Mesenchymal stem cell (in vitro differentiated cells and primary cell): ENCODE measurements around the gene TMEM117.

Experiments used
- DNase-seq: peaks from one replicate; pipeline ENCODE4 v3.0.0-alpha.2; 2013
- H2AFZ ChIP-seq: one replicate; pipeline ENCODE4 v1.6.1; 2013; ENCODE audit warnings: low read depth, mild to moderate bottlenecking, control low read depth, inconsistent platforms, low read length, moderate library complexity
- H2AK5ac ChIP-seq: 2 replicates; pipeline ENCODE4 v1.6.1; 2013; ENCODE audit warnings: low read length, moderate library complexity, mild to moderate bottlenecking, inconsistent platforms; ENCODE audit not compliant: severe bottlenecking
- H2BK120ac ChIP-seq: one replicate; pipeline ENCODE4 v1.6.1; 2013; ENCODE audit warnings: low read depth, mild to moderate bottlenecking, inconsistent platforms, low read length, moderate library complexity
- H2BK12ac ChIP-seq, 2 experiments: one replicate each; pipeline ENCODE4 v1.6.1; 2013; ENCODE audit warnings: inconsistent platforms in 2 of 2, low read length in 2 of 2, mild to moderate bottlenecking in 2 of 2, moderate library complexity in 2 of 2, control low read depth in 1 of 2
- H2BK15ac ChIP-seq: one replicate; pipeline ENCODE4 v1.6.1; 2013; ENCODE audit warnings: mild to moderate bottlenecking, low read depth, inconsistent platforms; ENCODE audit not compliant: poor library complexity, severe bottlenecking
- H2BK5ac ChIP-seq: 2 replicates; pipeline ENCODE4 v1.6.1; 2013; ENCODE audit warnings: low read depth, mild to moderate bottlenecking, low read length, control low read depth, inconsistent platforms; ENCODE audit not compliant: poor library complexity, severe bottlenecking
- H3K14ac ChIP-seq, 2 experiments: one replicate each; pipeline ENCODE4 v1.6.1; 2013; ENCODE audit warnings: inconsistent platforms in 2 of 2, low read length in 2 of 2, control low read depth in 1 of 2, mild to moderate bottlenecking in 1 of 2, moderate library complexity in 1 of 2
- H3K18ac ChIP-seq, 2 experiments: one replicate each; pipeline ENCODE4 v1.6.1; 2013; ENCODE audit warnings: inconsistent platforms in 2 of 2, low read length in 2 of 2, control low read depth in 1 of 2, low read depth in 1 of 2, mild to moderate bottlenecking in 1 of 2
- H3K23ac ChIP-seq, 2 experiments: one replicate each; pipeline ENCODE4 v1.6.1; 2013; ENCODE audit warnings: inconsistent platforms in 2 of 2, low read length in 2 of 2, mild to moderate bottlenecking in 2 of 2, moderate library complexity in 2 of 2, control low read depth in 1 of 2
- H3K27ac ChIP-seq: 2 replicates; pipeline ENCODE4 v1.5.1; 2013; ENCODE audit warnings: mild to moderate bottlenecking, moderate library complexity, low read length, control low read depth, inconsistent platforms; ENCODE audit not compliant: poor library complexity, severe bottlenecking
- H3K27me3 ChIP-seq, 2 experiments: 2 replicates each; pipeline versions ENCODE4 v1.6.1 to v1.7.0; 2013; ENCODE audit warnings: low read length in 2 of 2, mild to moderate bottlenecking in 2 of 2, moderate library complexity in 2 of 2, control low read depth in 1 of 2, inconsistent platforms in 1 of 2; ENCODE audit not compliant: control insufficient read depth in 1 of 2, insufficient read depth in 1 of 2
- H3K36me3 ChIP-seq, 2 experiments: 2 replicates each; pipeline versions ENCODE4 v1.6.1 to v1.7.0; 2013; ENCODE audit warnings: low read length in 2 of 2, control low read depth in 1 of 2, inconsistent platforms in 1 of 2, low read depth in 1 of 2, mild to moderate bottlenecking in 1 of 2; ENCODE audit not compliant: insufficient read depth in 2 of 2, control insufficient read depth in 1 of 2
- H3K4ac ChIP-seq, 2 experiments: one replicate each; pipeline ENCODE4 v1.6.1; 2013; ENCODE audit warnings: inconsistent platforms in 2 of 2, low read length in 2 of 2, mild to moderate bottlenecking in 2 of 2, moderate library complexity in 2 of 2, control low read depth in 1 of 2, low read depth in 1 of 2
- H3K4me1 ChIP-seq: 2 replicates; pipeline ENCODE4 v1.6.1; 2013; ENCODE audit warnings: low read depth, low read length, control low read depth; ENCODE audit not compliant: control insufficient read depth, insufficient read depth
- H3K4me2 ChIP-seq: 2 replicates; pipeline ENCODE4 v1.6.1; 2013; ENCODE audit warnings: low read length, mild to moderate bottlenecking, inconsistent platforms; ENCODE audit not compliant: poor library complexity, severe bottlenecking
- H3K4me3 ChIP-seq, 2 experiments: 2 replicates each; pipeline versions ENCODE4 v1.5.1 to v1.7.0; 2013; ENCODE audit warnings: low read length in 2 of 2, mild to moderate bottlenecking in 2 of 2, control low read depth in 1 of 2, low read depth in 1 of 2; ENCODE audit not compliant: insufficient read depth in 1 of 2
- H3K79me1 ChIP-seq: replicated peaks from 2 replicates; pipeline ENCODE4 v1.6.1; 2013; ENCODE audit warnings: mild to moderate bottlenecking, control low read depth, low read length, inconsistent platforms; ENCODE audit not compliant: poor library complexity, severe bottlenecking
- H3K9ac ChIP-seq: 2 replicates; pipeline ENCODE4 v1.7.0; 2013; ENCODE audit warnings: mild to moderate bottlenecking, low read length, moderate library complexity
- H3K9me3 ChIP-seq: 2 replicates; pipeline ENCODE4 v1.7.0; 2013; ENCODE audit warnings: mild to moderate bottlenecking, low read length; ENCODE audit not compliant: control insufficient read depth
- H4K8ac ChIP-seq: one replicate; pipeline ENCODE4 v1.6.1; 2013; ENCODE audit warnings: inconsistent platforms, mild to moderate bottlenecking, low read length, moderate library complexity
- H4K91ac ChIP-seq: one replicate; pipeline ENCODE4 v1.6.1; 2013; ENCODE audit warnings: mild to moderate bottlenecking, low read length, inconsistent platforms
- WGBS: methylation state at CpG from one replicate; pipeline ENCODE4 v1.1.7; 2013; ENCODE audit warnings: mixed read lengths; 5-methylcytosine and 5-hydroxymethylcytosine counted together

TMEM117 gene

GRCh38 chr12:44031472-44032185, 195.7 kb downstream of the TMEM117 start:
- Histone ChIP-seq H4K8ac (no peak overlapping the region), H2BK5ac (no peak overlapping the region), H3K9me3 (peaks cover 10% of the 10 kb centered on the region), H3K4me1 (no peaks in the 10 kb centered on the region), H3K27ac (no peak overlapping the region), H3K4ac (no peak overlapping the region), H3K27me3 (no peaks in the 10 kb centered on the region), H4K91ac (no peak overlapping the region), H3K36me3 (no peaks in the 10 kb centered on the region), H2AFZ (no peak overlapping the region), H2BK12ac (no peak overlapping the region), H3K18ac (no peak overlapping the region), H3K23ac (no peak overlapping the region), H2AK5ac (no peak overlapping the region), H2BK120ac (no peak overlapping the region), H3K4me3 (no peak overlapping the region), H3K4me2 (no peak overlapping the region), H3K79me1 (no peaks in the 10 kb centered on the region), H3K14ac (no peak overlapping the region), H3K9ac (no peak overlapping the region), H2BK15ac (no peak overlapping the region)
- WGBS = no CpG with 5 or more reads among the region's 1 CpG
- DNase-seq = no peak

GRCh38 chr12:44034906-44035305, 199.0 kb downstream of the TMEM117 start:
- Histone ChIP-seq H2AK5ac (no peak overlapping the region), H2AFZ (no peak overlapping the region), H2BK15ac (no peak overlapping the region), H3K4me1 (no peaks in the 10 kb centered on the region), H2BK12ac (no peak overlapping the region), H3K27me3 (no peaks in the 10 kb centered on the region), H3K27ac (no peak overlapping the region), H4K91ac (no peak overlapping the region), H3K23ac (no peak overlapping the region), H3K4me2 (no peak overlapping the region), H3K4me3 (no peak overlapping the region), H3K18ac (no peak overlapping the region), H3K9ac (no peak overlapping the region), H3K9me3 (peaks cover 10% of the 10 kb centered on the region), H4K8ac (no peak overlapping the region), H3K4ac (no peak overlapping the region), H2BK120ac (no peak overlapping the region), H3K14ac (no peak overlapping the region), H2BK5ac (no peak overlapping the region), H3K79me1 (no peaks in the 10 kb centered on the region), H3K36me3 (no peaks in the 10 kb centered on the region)
- WGBS = 89% methylated on average over 4 of the region's 5 CpGs
- DNase-seq = no peak

DNA sequence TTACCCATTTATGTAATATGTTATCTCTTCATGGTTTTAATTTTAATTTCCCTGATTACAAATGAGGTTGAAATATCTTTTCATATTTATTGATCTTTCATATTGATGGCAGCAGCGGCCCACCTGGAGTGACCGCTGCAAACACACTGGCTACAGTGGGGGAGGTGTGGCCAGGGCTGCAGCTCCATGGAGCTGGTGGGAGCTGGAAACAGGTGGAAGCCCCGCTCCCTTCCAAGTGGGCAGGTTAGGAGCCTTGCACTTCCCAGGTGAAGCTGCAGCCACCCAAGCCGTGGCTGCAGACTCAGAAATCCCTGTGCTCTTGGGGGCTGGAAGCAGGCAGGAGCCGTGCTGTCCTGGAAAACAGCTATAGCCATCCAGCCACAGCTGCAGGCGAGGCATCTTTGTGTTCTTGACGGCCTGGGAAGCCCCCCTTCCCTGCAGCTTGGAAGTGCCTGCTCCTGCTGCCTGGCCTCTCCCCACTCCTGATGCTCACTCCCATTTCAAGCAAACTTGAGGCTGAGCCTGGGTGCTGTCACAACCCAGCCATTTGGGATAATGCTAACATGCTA, 201.1 kb downstream of the TMEM117 start:
- H3K23ac ChIP-seq = no peak overlapping the region
- H3K18ac ChIP-seq = no peak overlapping the region
- H3K14ac ChIP-seq = no peak overlapping the region
- no peaks in the 10 kb centered on the region for H3K79me1 ChIP-seq
- no peaks in the 10 kb centered on the region for H3K4me1 ChIP-seq
- H3K27me3 ChIP-seq = no peaks in the 10 kb centered on the region
- H2BK5ac ChIP-seq = no peak overlapping the region
- H3K36me3 ChIP-seq = no peaks in the 10 kb centered on the region
- H2BK15ac ChIP-seq = no peak overlapping the region
- H2AK5ac ChIP-seq = no peak overlapping the region
- no peak overlapping the region for H3K4me2 ChIP-seq
- H4K91ac ChIP-seq = no peak overlapping the region
- no peaks in the 10 kb centered on the region for H3K9me3 ChIP-seq
- no peak overlapping the region for H4K8ac ChIP-seq
- 89% methylated on average over 7 of the region's 7 CpGs for WGBS
- H2BK12ac ChIP-seq = no peak overlapping the region
- H2BK120ac ChIP-seq = no peak overlapping the region
- H3K27ac ChIP-seq = no peak overlapping the region
- no peak overlapping the region for H3K9ac ChIP-seq
- no peak overlapping the region for H3K4me3 ChIP-seq
- H2AFZ ChIP-seq = no peak overlapping the region
- H3K4ac ChIP-seq = no peak overlapping the region
- DNase-seq = no peak

GRCh38 chr12:44038411-44038810, 202.5 kb downstream of the TMEM117 start:
- Histone ChIP-seq H3K9me3 (peaks cover 2% of the 10 kb centered on the region), H3K4me2 (no peak overlapping the region), H2AFZ (no peak overlapping the region), H3K27me3 (no peaks in the 10 kb centered on the region), H2BK5ac (no peak overlapping the region), H2BK15ac (no peak overlapping the region), H3K79me1 (no peaks in the 10 kb centered on the region), H2BK120ac (no peak overlapping the region), H2AK5ac (no peak overlapping the region), H3K27ac (no peak overlapping the region), H3K4me3 (no peak overlapping the region), H3K23ac (no peak overlapping the region), H3K4ac (no peak overlapping the region), H3K36me3 (no peaks in the 10 kb centered on the region), H3K4me1 (no peaks in the 10 kb centered on the region), H3K14ac (no peak overlapping the region), H4K91ac (no peak overlapping the region), H3K9ac (no peak overlapping the region), H2BK12ac (no peak overlapping the region), H3K18ac (no peak overlapping the region), H4K8ac (no peak overlapping the region)
- WGBS = 92% methylated on average over 3 of the region's 5 CpGs
- DNase-seq = no peak
